ENCODE measurements around the gene XCL2.

- TF ChIP-seq RARB (CRISPR knock-in tag; IDR thresholded peaks at IDR 0.05) (no peak), TSHZ2 (CRISPR knock-in tag; IDR thresholded peaks at IDR 0.05) (no peak), ZFP30 (CRISPR knock-in tag; IDR thresholded peaks at IDR 0.05) (no peak), ARNTL (CRISPR knock-in tag; IDR thresholded peaks at IDR 0.05; ENCODE audit: borderline replicate concordance, low read depth) (no peak), OSR1 (CRISPR knock-in tag; IDR thresholded peaks at IDR 0.05) (no peak), CSDC2 (CRISPR knock-in tag; IDR thresholded peaks at IDR 0.05) (no peak)
- TF ChIP-seq, protein P1, sequence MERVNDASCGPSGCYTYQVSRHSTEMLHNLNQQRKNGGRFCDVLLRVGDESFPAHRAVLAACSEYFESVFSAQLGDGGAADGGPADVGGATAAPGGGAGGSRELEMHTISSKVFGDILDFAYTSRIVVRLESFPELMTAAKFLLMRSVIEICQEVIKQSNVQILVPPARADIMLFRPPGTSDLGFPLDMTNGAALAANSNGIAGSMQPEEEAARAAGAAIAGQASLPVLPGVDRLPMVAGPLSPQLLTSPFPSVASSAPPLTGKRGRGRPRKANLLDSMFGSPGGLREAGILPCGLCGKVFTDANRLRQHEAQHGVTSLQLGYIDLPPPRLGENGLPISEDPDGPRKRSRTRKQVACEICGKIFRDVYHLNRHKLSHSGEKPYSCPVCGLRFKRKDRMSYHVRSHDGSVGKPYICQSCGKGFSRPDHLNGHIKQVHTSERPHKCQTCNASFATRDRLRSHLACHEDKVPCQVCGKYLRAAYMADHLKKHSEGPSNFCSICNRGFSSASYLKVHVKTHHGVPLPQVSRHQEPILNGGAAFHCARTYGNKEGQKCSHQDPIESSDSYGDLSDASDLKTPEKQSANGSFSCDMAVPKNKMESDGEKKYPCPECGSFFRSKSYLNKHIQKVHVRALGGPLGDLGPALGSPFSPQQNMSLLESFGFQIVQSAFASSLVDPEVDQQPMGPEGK (CRISPR knock-in tag; IDR thresholded peaks at IDR 0.05; ENCODE audit: borderline replicate concordance) = no peak
These were observed 23.2 kb upstream of the XCL2 start for GRCh38 chr1:168567007-168567406.

Measured in SK-N-SH treated with all-trans-retinoic acid at 6 μM for 48 hours (cell line).